ENCODE data around the gene FMNL2. TPM values are rescaled to one million over a fixed set of nuclear protein-coding genes. Genes with fewer than 3 reads are reported as not detected.

Gene FMNL2
- total RNA-seq, 1 experiment from 2014 or later, result 28.1 TPM

GRCh38 chr2:152446213-152446612 lies 111.2 kb downstream of the FMNL2 start:
- CTCF ChIA-PET, result no interaction called here
- BruUV-seq (replicated peaks), result no TSS peak
- Histone ChIP-seq H3K27ac (ENCODE audit: low read depth, low read length) (no peak overlapping the region), H3K79me2 (ENCODE audit: insufficient read depth, low read length) (no peaks in the 10 kb centered on the region; the same call in 1 of the 2 replicates), H4K20me1 (ENCODE audit: insufficient read depth) (no peaks in the 10 kb centered on the region), H3K9me3 (ENCODE audit: control insufficient read depth in 1 of 2, insufficient read depth in 1 of 2, low read depth in 1 of 2, low read length in 2 of 2) (no peaks in the 10 kb centered on the region), H3K4me2 (ENCODE audit: low read length) (no peak overlapping the region), H2AFZ (ENCODE audit: low read depth, low read length, poor library complexity, severe bottlenecking) (no peak overlapping the region), H3K36me3 (ENCODE audit: control insufficient read depth in 1 of 2, insufficient read depth in 2 of 2, low read length in 2 of 2) (no peaks in the 10 kb centered on the region), H3K4me1 (ENCODE audit: control insufficient read depth in 1 of 2, insufficient read depth in 2 of 2, low read length in 2 of 2) (no peaks in the 10 kb centered on the region), H3K9me2 (ENCODE audit: insufficient read depth) (no peaks in the 10 kb centered on the region), H3K9ac (ENCODE audit: low read length) (no peak overlapping the region), H3K27me3 (ENCODE audit: insufficient read depth, low read length) (no peaks in the 10 kb centered on the region), H3K4me3 (replicated peaks in 1 of 2; ENCODE audit: low read depth in 1 of 2, low read length in 2 of 2) (no peak overlapping the region)
- TF ChIP-seq SP1 (IDR thresholded peaks at IDR 0.05; ENCODE audit: low read depth), result no peak
- no peak for TF ChIP-seq SRF (IDR thresholded peaks at IDR 0.05; ENCODE audit: low read depth)
- no peak for TF ChIP-seq CEBPB (IDR thresholded peaks at IDR 0.05; ENCODE audit: low read depth)
- TF ChIP-seq, protein P1, sequence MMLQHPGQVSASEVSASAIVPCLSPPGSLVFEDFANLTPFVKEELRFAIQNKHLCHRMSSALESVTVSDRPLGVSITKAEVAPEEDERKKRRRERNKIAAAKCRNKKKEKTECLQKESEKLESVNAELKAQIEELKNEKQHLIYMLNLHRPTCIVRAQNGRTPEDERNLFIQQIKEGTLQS (IDR thresholded peaks at IDR 0.05), result no peak
- TF ChIP-seq, protein P2, sequence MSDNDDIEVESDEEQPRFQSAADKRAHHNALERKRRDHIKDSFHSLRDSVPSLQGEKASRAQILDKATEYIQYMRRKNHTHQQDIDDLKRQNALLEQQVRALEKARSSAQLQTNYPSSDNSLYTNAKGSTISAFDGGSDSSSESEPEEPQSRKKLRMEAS (IDR thresholded peaks at IDR 0.05), result no peak
- no peak for TF ChIP-seq REST (IDR thresholded peaks at IDR 0.05; ENCODE audit: low read depth)
- TF ChIP-seq ELF1 (IDR thresholded peaks at IDR 0.05; ENCODE audit: borderline replicate concordance, low read depth), result no peak
- no peak for TF ChIP-seq YY1 (IDR thresholded peaks at IDR 0.05; ENCODE audit: extremely low read depth, insufficient replicate concordance, low read depth, low read length)
- no peak for TF ChIP-seq EZH2 (IDR thresholded peaks at IDR 0.05)
- TF ChIP-seq EZH2phosphoT487 (IDR thresholded peaks at IDR 0.05; ENCODE audit: borderline replicate concordance), result no peak
- no peak for TF ChIP-seq POLR2A (IDR thresholded peaks at IDR 0.05; ENCODE audit: borderline replicate concordance, extremely low read depth, insufficient read depth, insufficient read length)
- no peak for TF ChIP-seq ZFX (IDR thresholded peaks at IDR 0.05)
- no peak for TF ChIP-seq RAD21 (IDR thresholded peaks at IDR 0.05; ENCODE audit: low read depth)
- TF ChIP-seq JUND (IDR thresholded peaks at IDR 0.05), result no peak
- no peak for TF ChIP-seq POLR2AphosphoS5 (IDR thresholded peaks at IDR 0.05; ENCODE audit: low read depth, low read length)
- no peak for TF ChIP-seq CBX3 (IDR thresholded peaks at IDR 0.05; ENCODE audit: low read depth)
- DNase-seq (ENCODE audit: low read depth, low spot score) (no peak), ATAC-seq (no peak)
- intact Hi-C loops (cut with micrococcal nuclease), result no loop called here
- RAD21 ChIA-PET (ENCODE audit: low non-redundant PET in 1 of 2, low total read pairs in 2 of 2, uncharacterized antibody in 2 of 2, unreplicated experiment in 2 of 2), result no interaction called here
- POLR2A ChIA-PET, result no interaction called here

All from HCT116 (cell line).